ENCODE data around the gene DTNB.
"Not testable (repeated sequence)": the region's sequence is repeated elsewhere in the genome, so short reads cannot be mapped to it uniquely, and the experiment has no call there.

Gene DTNB

DNA sequence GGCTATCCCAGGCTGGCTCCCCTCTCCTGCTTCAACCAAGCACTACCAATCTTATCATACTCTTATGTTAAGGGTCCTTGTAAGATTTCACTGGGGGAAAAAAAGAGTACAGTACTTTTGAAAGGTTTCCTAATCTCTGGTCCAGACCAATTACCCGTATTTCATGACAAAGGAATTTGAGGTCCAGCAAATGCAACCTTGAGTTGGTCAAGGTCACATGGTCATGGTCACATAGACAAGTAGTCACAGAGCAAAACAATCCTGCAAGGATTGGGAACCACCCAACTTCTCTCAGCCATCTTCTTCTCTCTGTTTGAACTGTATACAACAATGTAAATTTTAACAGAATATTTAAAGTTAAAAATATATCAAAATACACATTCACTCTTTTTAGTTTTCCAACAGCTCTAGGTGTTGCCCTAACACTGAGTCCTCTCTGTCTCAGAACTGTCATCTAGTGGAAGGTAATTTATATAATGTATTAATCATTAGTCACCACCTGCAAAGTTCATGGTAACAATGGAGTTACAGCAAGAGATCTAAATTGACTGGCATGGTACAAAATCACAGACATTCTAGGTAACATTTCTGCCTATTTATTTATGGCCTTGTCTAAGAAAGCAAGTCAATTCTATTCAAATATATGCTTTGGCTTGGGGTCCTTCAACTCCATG, 21.5 kb downstream of the DTNB start:
- no peak overlapping the region for H3K4me3 ChIP-seq (ENCODE audit: low read length)
- no peaks in the 10 kb centered on the region for H3K27me3 ChIP-seq (ENCODE audit: insufficient read depth, low read length)
- no peak overlapping the region for H3K9ac ChIP-seq (ENCODE audit: low read depth, low read length)
- H3K27ac ChIP-seq (ENCODE audit: low read length) = no peak overlapping the region
- peaks cover 26% of the 10 kb centered on the region; the same call in 1 of the 2 replicates for H3K36me3 ChIP-seq (ENCODE audit: insufficient read depth, low read depth, low read length)
- no peaks in the 10 kb centered on the region for H3K4me1 ChIP-seq (ENCODE audit: insufficient read depth, low read length)
- H3K9me3 ChIP-seq (ENCODE audit: insufficient read depth, low read depth, low read length) = no peaks in the 10 kb centered on the region

GRCh38 chr2:25651066-25651465, 22.3 kb downstream of the DTNB start:
- H3K4me3 ChIP-seq (ENCODE audit: low read length) = no peak overlapping the region
- H3K9ac ChIP-seq (ENCODE audit: low read depth, low read length) = no peak overlapping the region
- H3K27me3 ChIP-seq (ENCODE audit: insufficient read depth, low read length) = no peaks in the 10 kb centered on the region
- no peak overlapping the region for H3K27ac ChIP-seq (ENCODE audit: low read length)
- H3K4me1 ChIP-seq (ENCODE audit: insufficient read depth, low read length) = no peaks in the 10 kb centered on the region
- H3K36me3 ChIP-seq (ENCODE audit: insufficient read depth, low read depth, low read length) = peaks cover 26% of the 10 kb centered on the region; the same call in 1 of the 2 replicates
- no peaks in the 10 kb centered on the region for H3K9me3 ChIP-seq (ENCODE audit: insufficient read depth, low read depth, low read length)

- Histone ChIP-seq H3K4me1 (ENCODE audit: insufficient read depth, low read length) (no peaks in the 10 kb centered on the region), H3K36me3 (ENCODE audit: insufficient read depth, low read depth, low read length) (peaks cover 26% of the 10 kb centered on the region; the same call in 1 of the 2 replicates), H3K9ac (ENCODE audit: low read depth, low read length) (no peak overlapping the region), H3K27me3 (ENCODE audit: insufficient read depth, low read length) (no peaks in the 10 kb centered on the region), H3K4me3 (ENCODE audit: low read length) (no peak overlapping the region), H3K27ac (ENCODE audit: low read length) (no peak overlapping the region), H3K9me3 (ENCODE audit: insufficient read depth, low read depth, low read length) (no peaks in the 10 kb centered on the region)
These were observed 23.1 kb downstream of the DTNB start for GRCh38 chr2:25650256-25650655.

- H3K9me3 ChIP-seq (ENCODE audit: insufficient read depth, low read depth, low read length) = no peaks in the 10 kb centered on the region
- no peak overlapping the region for H3K9ac ChIP-seq (ENCODE audit: low read depth, low read length)
- H3K27ac ChIP-seq (ENCODE audit: low read length) = no peak overlapping the region
- no peaks in the 10 kb centered on the region for H3K27me3 ChIP-seq (ENCODE audit: insufficient read depth, low read length)
- H3K4me3 ChIP-seq (ENCODE audit: low read length) = no peak overlapping the region
- peaks cover 26% of the 10 kb centered on the region; the same call in 1 of the 2 replicates for H3K36me3 ChIP-seq (ENCODE audit: insufficient read depth, low read depth, low read length)
- no peaks in the 10 kb centered on the region for H3K4me1 ChIP-seq (ENCODE audit: insufficient read depth, low read length)
These were observed 23.6 kb downstream of the DTNB start for GRCh38 chr2:25649786-25650185.

GRCh38 chr2:25642298-25642697, 31.1 kb downstream of the DTNB start:
- Histone ChIP-seq H3K4me3 (ENCODE audit: low read length) (no peak overlapping the region), H3K9me3 (ENCODE audit: insufficient read depth, low read depth, low read length) (no peaks in the 10 kb centered on the region)

DNA sequence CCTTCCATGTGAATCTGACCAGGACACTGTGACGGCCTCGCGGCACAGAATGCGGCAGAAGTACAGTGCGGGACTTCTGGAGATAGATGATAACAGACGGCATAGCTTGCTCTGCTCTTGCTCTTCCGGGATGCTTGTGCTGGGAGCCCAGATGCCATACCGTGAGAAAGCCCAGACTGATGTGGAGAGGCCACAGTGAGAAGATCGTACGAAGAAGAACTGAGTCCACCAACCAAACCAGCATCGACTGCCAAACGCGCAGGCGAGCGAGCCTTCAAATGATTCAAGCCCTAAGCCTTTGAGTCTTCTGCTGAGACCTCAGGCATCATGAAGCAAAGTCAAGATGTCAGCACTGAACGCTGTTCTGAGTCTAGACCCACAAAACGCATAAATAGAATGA, 33.7 kb downstream of the DTNB start:
- Histone ChIP-seq H3K4me3 (ENCODE audit: low read length) (no peak overlapping the region), H3K27ac (ENCODE audit: low read length) (no peak overlapping the region), H3K36me3 (ENCODE audit: insufficient read depth, low read depth, low read length) (0 out of 2 replicates have a peak, but pooled peaks cover 4% of the 10 kb centered on the region), H3K9me3 (ENCODE audit: insufficient read depth, low read depth, low read length) (no peaks in the 10 kb centered on the region), H3K4me1 (ENCODE audit: insufficient read depth, low read length) (no peaks in the 10 kb centered on the region), H3K9ac (ENCODE audit: low read depth, low read length) (no peak overlapping the region), H3K27me3 (ENCODE audit: insufficient read depth, low read length) (no peaks in the 10 kb centered on the region)

More at GRCh38 chr2:25642298-25642697, 31.1 kb downstream of the DTNB start:
- no peak overlapping the region for H3K27ac ChIP-seq (ENCODE audit: low read length)
- no peak overlapping the region for H3K9ac ChIP-seq (ENCODE audit: low read depth, low read length)
- H3K27me3 ChIP-seq (ENCODE audit: insufficient read depth, low read length) = no peaks in the 10 kb centered on the region
- H3K4me1 ChIP-seq (ENCODE audit: insufficient read depth, low read length) = no peaks in the 10 kb centered on the region
- H3K36me3 ChIP-seq (ENCODE audit: insufficient read depth, low read depth, low read length) = 0 out of 2 replicates have a peak, but pooled peaks cover 4% of the 10 kb centered on the region

DNA sequence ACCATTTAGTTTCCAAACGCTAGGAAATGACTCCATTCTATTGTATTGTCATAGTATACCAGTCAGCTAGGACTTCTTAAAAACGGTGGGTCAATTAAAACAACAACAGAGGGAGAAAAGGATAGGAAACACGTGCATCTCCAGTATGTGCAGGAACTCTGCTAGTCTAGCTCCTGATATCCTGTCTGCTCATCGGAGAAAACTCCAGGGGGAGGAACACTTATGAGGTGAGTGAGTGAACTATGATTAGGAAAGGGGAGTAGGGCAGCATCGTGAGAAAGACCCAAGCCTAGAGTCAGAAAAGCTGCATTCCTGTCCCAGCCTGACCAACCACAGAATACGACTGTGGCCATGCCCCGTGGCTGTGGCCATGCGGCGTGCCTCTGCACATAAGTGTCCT, 34.2 kb downstream of the DTNB start:
- no peaks in the 10 kb centered on the region for H3K9me3 ChIP-seq (ENCODE audit: insufficient read depth, low read depth, low read length)
- H3K27me3 ChIP-seq (ENCODE audit: insufficient read depth, low read length) = no peaks in the 10 kb centered on the region
- 0 out of 2 replicates have a peak, but pooled peaks cover 4% of the 10 kb centered on the region for H3K36me3 ChIP-seq (ENCODE audit: insufficient read depth, low read depth, low read length)

DNA sequence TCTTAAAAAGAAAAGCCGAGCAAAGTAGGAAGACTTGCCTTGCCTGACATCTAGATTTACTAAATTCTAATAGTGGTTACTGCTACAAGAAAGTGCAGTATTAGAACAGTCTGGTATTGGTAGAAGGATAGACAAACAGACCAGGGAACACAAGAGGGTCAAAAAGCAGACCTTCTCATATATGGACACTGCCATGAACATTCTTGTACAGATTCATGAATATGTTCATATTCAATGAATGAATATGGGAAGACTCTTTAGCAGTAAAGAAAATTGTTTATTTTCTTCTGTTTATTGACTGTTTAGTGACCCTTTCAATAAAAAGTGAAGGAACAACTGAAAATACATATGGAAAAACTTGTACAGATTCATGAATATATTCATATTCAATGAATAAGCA, 37.6 kb downstream of the DTNB start:
- H3K27ac ChIP-seq (ENCODE audit: low read length) = no peak overlapping the region
- H3K4me1 ChIP-seq (ENCODE audit: insufficient read depth, low read length) = no peaks in the 10 kb centered on the region
- 0 out of 2 replicates have a peak, but pooled peaks cover 4% of the 10 kb centered on the region for H3K36me3 ChIP-seq (ENCODE audit: insufficient read depth, low read depth, low read length)
- H3K9ac ChIP-seq (ENCODE audit: low read depth, low read length) = no peak overlapping the region
- H3K27me3 ChIP-seq (ENCODE audit: insufficient read depth, low read length) = no peaks in the 10 kb centered on the region
- H3K9me3 ChIP-seq (ENCODE audit: insufficient read depth, low read depth, low read length) = no peaks in the 10 kb centered on the region
- no peak overlapping the region for H3K4me3 ChIP-seq (ENCODE audit: low read length)

More for the DNA sequence above, 34.2 kb downstream of the DTNB start:
- no peak overlapping the region for H3K9ac ChIP-seq (ENCODE audit: low read depth, low read length)
- H3K4me1 ChIP-seq (ENCODE audit: insufficient read depth, low read length) = no peaks in the 10 kb centered on the region
- no peak overlapping the region for H3K27ac ChIP-seq (ENCODE audit: low read length)
- H3K4me3 ChIP-seq (ENCODE audit: low read length) = no peak overlapping the region

- not testable (repeated sequence) for H3K27ac ChIP-seq (ENCODE audit: low read length); H3K4me1 ChIP-seq (ENCODE audit: insufficient read depth, low read length); H3K4me3 ChIP-seq (ENCODE audit: low read length); H3K36me3 ChIP-seq (ENCODE audit: insufficient read depth, low read depth, low read length); H3K27me3 ChIP-seq (ENCODE audit: insufficient read depth, low read length); H3K9ac ChIP-seq (ENCODE audit: low read depth, low read length); H3K9me3 ChIP-seq (ENCODE audit: insufficient read depth, low read depth, low read length)
These were observed 39.6 kb downstream of the DTNB start for GRCh38 chr2:25633801-25634200.

DNA sequence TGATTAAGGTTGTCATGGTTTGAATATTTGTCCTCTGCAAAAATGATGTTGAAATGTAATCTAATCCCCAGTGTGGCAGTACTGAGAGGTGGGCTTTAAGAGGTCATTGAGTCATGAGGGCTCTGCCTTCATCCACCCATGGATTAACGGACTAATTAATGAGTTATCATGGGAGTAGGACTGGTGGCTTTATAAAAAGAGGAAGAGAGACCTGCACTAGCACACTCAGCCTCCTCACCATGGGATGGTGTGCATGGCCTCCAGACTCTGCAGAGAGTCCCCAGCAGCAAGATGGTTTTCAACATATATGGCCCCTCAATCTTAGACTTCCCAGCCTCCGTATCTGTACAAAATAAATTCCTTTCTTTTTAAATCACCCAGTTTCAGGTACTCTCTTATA, 41.0 kb downstream of the DTNB start:
- no peaks in the 10 kb centered on the region for H3K27me3 ChIP-seq (ENCODE audit: insufficient read depth, low read length)
- H3K27ac ChIP-seq (ENCODE audit: low read length) = no peak overlapping the region
- H3K9me3 ChIP-seq (ENCODE audit: insufficient read depth, low read depth, low read length) = no peaks in the 10 kb centered on the region
- no peaks in the 10 kb centered on the region for H3K4me1 ChIP-seq (ENCODE audit: insufficient read depth, low read length)
- peaks cover 9% of the 10 kb centered on the region; the same call in 1 of the 2 replicates for H3K36me3 ChIP-seq (ENCODE audit: insufficient read depth, low read depth, low read length)
- no peak overlapping the region for H3K9ac ChIP-seq (ENCODE audit: low read depth, low read length)
- no peak overlapping the region for H3K4me3 ChIP-seq (ENCODE audit: low read length)

- no peak overlapping the region for H3K9ac ChIP-seq (ENCODE audit: low read depth, low read length)
- H3K9me3 ChIP-seq (ENCODE audit: insufficient read depth, low read depth, low read length) = no peaks in the 10 kb centered on the region
- H3K27ac ChIP-seq (ENCODE audit: low read length) = no peak overlapping the region
- no peaks in the 10 kb centered on the region for H3K27me3 ChIP-seq (ENCODE audit: insufficient read depth, low read length)
- H3K36me3 ChIP-seq (ENCODE audit: insufficient read depth, low read depth, low read length) = peaks cover 39% of the 10 kb centered on the region; the same call in 1 of the 2 replicates
- H3K4me1 ChIP-seq (ENCODE audit: insufficient read depth, low read length) = no peaks in the 10 kb centered on the region
- no peak overlapping the region for H3K4me3 ChIP-seq (ENCODE audit: low read length)
These were observed 48.7 kb downstream of the DTNB start for GRCh38 chr2:25624635-25625034.

- no peaks in the 10 kb centered on the region for H3K27me3 ChIP-seq (ENCODE audit: insufficient read depth, low read length)
- H3K9me3 ChIP-seq (ENCODE audit: insufficient read depth, low read depth, low read length) = no peaks in the 10 kb centered on the region
- no peak overlapping the region for H3K9ac ChIP-seq (ENCODE audit: low read depth, low read length)
- peaks cover 39% of the 10 kb centered on the region; the same call in 1 of the 2 replicates for H3K36me3 ChIP-seq (ENCODE audit: insufficient read depth, low read depth, low read length)
- no peaks in the 10 kb centered on the region for H3K4me1 ChIP-seq (ENCODE audit: insufficient read depth, low read length)
- no peak overlapping the region for H3K4me3 ChIP-seq (ENCODE audit: low read length)
- H3K27ac ChIP-seq (ENCODE audit: low read length) = no peak overlapping the region
These were observed 50.0 kb downstream of the DTNB start for GRCh38 chr2:25623361-25623760.

Data from iPS-20b (cell line).